Middle frontal gyrus (tissue), 1 donor: ENCODE measurements around the gene TICRR.

Experiments
- DNase-seq: peaks from one replicate; pipeline ENCODE4 v3.0.0-alpha.2; 2015; ENCODE audit warnings: low spot score; ENCODE audit errors: extremely low spot score

TICRR gene

DNA sequence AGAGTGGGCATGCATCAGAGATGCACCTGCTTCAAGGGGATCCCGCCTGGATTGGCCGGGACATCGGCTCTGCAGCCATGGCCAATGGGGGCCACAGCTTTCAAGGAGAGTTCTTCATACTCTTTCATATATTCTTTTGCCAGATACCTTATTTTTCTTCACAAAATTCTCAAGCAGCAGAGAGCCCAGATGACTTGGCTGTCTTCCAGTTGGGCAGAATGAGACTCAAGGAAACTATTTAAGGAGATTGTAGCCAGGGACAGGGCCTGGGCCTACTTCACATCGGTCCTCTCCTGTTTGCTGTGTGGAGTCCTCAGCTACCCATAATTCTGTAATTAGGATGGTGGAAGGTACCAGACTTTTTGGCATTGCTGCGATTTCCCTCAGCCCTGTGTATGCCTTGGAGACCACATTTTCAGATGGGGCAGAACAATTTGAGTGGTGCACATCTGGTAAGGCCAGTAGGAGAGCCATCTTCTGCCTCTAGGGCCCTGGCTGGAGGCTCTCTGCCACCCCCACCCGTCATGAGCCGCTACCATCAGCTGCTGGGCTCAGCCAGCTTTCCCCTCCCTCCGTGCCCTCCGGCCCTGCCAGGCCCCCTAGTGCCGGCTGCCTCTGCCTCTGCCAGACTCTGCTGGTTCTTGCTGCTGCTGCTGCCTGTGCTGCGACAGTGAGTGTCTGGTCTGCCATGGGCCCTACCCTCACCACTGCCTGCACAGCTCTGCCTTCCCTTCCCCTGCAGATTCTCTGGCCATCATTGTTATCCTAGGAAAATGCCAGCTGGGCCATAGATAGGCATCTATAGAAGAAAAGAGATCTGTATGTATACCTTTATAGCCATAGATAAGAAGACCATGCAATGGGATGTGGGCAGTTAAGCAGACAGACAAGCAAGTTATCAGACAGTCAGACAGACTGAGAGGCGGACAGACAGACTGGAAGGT, 97.2 kb downstream of the TICRR start:
- no peak for DNase-seq

DNA sequence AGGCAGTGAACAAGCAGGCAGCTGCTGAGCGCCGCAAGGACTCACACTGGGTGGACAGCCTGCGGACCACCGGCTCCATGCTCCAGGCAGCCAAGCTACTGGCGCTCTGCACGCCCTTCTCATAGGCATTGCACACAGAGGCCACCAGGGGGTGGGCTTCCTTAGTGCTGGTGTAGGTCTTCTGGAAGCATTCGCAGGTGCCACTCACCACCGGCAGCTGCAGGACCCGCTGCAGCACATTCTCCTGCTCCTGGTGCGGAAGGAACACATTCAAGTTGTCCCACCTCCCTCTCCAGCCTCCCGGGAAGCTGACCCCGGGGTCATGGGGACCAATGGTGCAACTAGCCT, 97.9 kb downstream of the TICRR start:
- DNase-seq = no peak

GRCh38 chr15:89674526-89674925, 99.3 kb downstream of the TICRR start:
- no peak for DNase-seq

GRCh38 chr15:89675606-89676005, 100.3 kb downstream of the TICRR start:
- DNase-seq = no peak

- no peak for DNase-seq
These were observed 102.1 kb downstream of the TICRR start for GRCh38 chr15:89677381-89677780.
